ENCODE measurements around the gene GATA6.

Gene GATA6

GRCh38 chr18:22169011-22169888 is at the start of gene GATA6:
GATA6 (plus strand) TSS chr18:22169589; CDS start chr18:22171145, 1,556 bp downstream.
- Histone ChIP-seq H3K36me3 (ENCODE audit: insufficient read depth, low read length) (no peaks in the 10 kb centered on the region), H3K4me3 (ENCODE audit: low read length) (peak within 1 kb of the TSS; percentile 21), H3K9me3 (ENCODE audit: low read length) (no peaks in the 10 kb centered on the region), H2AFZ (ENCODE audit: low read depth, low read length) (peak within 1 kb of the TSS; percentile 44), H3K27me3 (ENCODE audit: insufficient read depth, low read length) (peaks cover 99% of the 10 kb centered on the region), H3K4me1 (ENCODE audit: insufficient read depth, low read length) (peaks cover 9% of the 10 kb centered on the region)

GRCh38 chr18:22124970-22125369 is 44.4 kb upstream of the GATA6 start:
- Histone ChIP-seq H3K27me3 (ENCODE audit: insufficient read depth, low read length) (peaks cover 2% of the 10 kb centered on the region), H3K9me3 (ENCODE audit: low read length) (no peaks in the 10 kb centered on the region), H3K36me3 (ENCODE audit: insufficient read depth, low read length) (no peaks in the 10 kb centered on the region), H3K4me1 (ENCODE audit: insufficient read depth, low read length) (no peaks in the 10 kb centered on the region), H2AFZ (ENCODE audit: low read depth, low read length) (no peak overlapping the region), H3K4me3 (ENCODE audit: low read length) (no peak overlapping the region)

- Histone ChIP-seq H2AFZ (ENCODE audit: low read depth, low read length) (no peak overlapping the region), H3K4me1 (ENCODE audit: insufficient read depth, low read length) (no peaks in the 10 kb centered on the region), H3K4me3 (ENCODE audit: low read length) (no peak overlapping the region), H3K36me3 (ENCODE audit: insufficient read depth, low read length) (no peaks in the 10 kb centered on the region), H3K9me3 (ENCODE audit: low read length) (no peaks in the 10 kb centered on the region), H3K27me3 (ENCODE audit: insufficient read depth, low read length) (peaks cover 2% of the 10 kb centered on the region)
Observed at GRCh38 chr18:22128954-22129353, 40.4 kb upstream of the GATA6 start.

GRCh38 chr18:22129778-22130177 is 39.6 kb upstream of the GATA6 start:
- Histone ChIP-seq H2AFZ (ENCODE audit: low read depth, low read length) (no peak overlapping the region), H3K9me3 (ENCODE audit: low read length) (no peaks in the 10 kb centered on the region), H3K27me3 (ENCODE audit: insufficient read depth, low read length) (peaks cover 2% of the 10 kb centered on the region), H3K4me1 (ENCODE audit: insufficient read depth, low read length) (no peaks in the 10 kb centered on the region), H3K36me3 (ENCODE audit: insufficient read depth, low read length) (no peaks in the 10 kb centered on the region), H3K4me3 (ENCODE audit: low read length) (no peak overlapping the region)

DNA sequence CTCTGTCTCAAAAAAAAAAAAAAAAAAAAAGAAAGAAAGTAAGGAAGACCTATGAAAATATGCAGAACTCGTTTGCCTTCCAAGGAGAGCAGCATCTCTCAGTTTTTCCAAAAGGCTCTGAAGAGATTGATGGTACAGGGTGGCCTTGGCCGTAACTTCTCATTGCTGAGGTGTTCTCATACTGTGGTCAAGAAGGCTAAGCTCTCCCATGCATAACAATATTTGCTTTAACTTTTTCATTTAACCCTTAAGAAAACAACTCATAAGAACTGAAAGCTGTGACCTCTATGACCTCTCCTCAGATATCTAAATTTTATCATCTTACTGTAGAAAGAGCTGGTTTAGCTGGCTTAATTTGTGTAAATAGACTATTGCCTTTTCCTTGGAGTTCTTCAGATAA is 37.1 kb upstream of the GATA6 start:
- Histone ChIP-seq H2AFZ (ENCODE audit: low read depth, low read length) (no peak overlapping the region), H3K9me3 (ENCODE audit: low read length) (no peaks in the 10 kb centered on the region), H3K4me3 (ENCODE audit: low read length) (no peak overlapping the region), H3K36me3 (ENCODE audit: insufficient read depth, low read length) (no peaks in the 10 kb centered on the region), H3K27me3 (ENCODE audit: insufficient read depth, low read length) (no peaks in the 10 kb centered on the region), H3K4me1 (ENCODE audit: insufficient read depth, low read length) (no peaks in the 10 kb centered on the region)

DNA sequence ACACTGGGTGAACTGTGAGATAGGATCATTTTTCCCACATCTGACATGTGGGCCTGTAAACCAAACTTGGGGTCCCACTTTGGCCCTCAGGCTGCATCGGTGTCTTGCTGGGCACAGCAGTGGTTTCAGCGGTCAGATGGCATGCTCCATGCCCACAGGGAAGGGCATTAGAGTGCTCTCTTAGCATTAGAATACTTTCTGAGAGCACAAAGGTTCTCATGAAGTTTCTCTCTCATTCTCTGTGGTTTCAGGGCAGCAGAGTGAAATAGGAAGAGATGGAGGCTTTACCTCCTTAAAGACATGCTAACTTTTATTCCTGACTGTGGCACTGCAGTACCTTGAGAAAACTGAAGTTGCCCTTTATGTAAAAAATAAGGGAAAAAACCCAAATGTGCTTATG is 36.6 kb upstream of the GATA6 start:
- Histone ChIP-seq H3K4me3 (ENCODE audit: low read length) (no peak overlapping the region), H3K27me3 (ENCODE audit: insufficient read depth, low read length) (no peaks in the 10 kb centered on the region), H3K4me1 (ENCODE audit: insufficient read depth, low read length) (no peaks in the 10 kb centered on the region), H3K36me3 (ENCODE audit: insufficient read depth, low read length) (no peaks in the 10 kb centered on the region), H3K9me3 (ENCODE audit: low read length) (no peaks in the 10 kb centered on the region), H2AFZ (ENCODE audit: low read depth, low read length) (no peak overlapping the region)

- no peaks in the 10 kb centered on the region for H3K9me3 ChIP-seq (ENCODE audit: low read length)
- H3K4me1 ChIP-seq (ENCODE audit: insufficient read depth, low read length), result no peaks in the 10 kb centered on the region
- H3K36me3 ChIP-seq (ENCODE audit: insufficient read depth, low read length), result no peaks in the 10 kb centered on the region
- H3K4me3 ChIP-seq (ENCODE audit: low read length), result no peak overlapping the region
- H3K27me3 ChIP-seq (ENCODE audit: insufficient read depth, low read length), result no peaks in the 10 kb centered on the region
- H2AFZ ChIP-seq (ENCODE audit: low read depth, low read length), result no peak overlapping the region
Observed at GRCh38 chr18:22136395-22136794, 33.0 kb upstream of the GATA6 start.

DNA sequence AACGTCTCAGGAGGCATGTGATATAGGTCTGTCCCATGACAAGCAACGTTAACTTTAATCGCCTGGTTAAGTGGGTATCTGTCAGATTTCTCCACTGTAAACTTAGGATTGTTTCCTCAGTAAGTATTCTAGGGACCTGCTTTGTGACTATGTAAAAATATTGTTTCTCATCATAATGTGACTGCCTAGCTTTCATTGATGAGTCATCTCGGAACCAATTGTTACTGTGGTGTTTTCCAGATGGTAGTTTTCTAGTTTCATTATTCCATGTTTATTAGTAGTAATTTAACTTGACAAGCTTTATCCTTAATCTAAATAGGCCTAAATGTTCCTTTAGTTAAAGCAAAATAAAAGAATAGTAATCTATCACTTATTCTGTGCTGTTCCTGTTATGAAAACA is 28.2 kb upstream of the GATA6 start:
- Histone ChIP-seq H3K27me3 (ENCODE audit: insufficient read depth, low read length) (no peaks in the 10 kb centered on the region), H3K9me3 (ENCODE audit: low read length) (no peaks in the 10 kb centered on the region), H3K4me3 (ENCODE audit: low read length) (no peak overlapping the region), H3K4me1 (ENCODE audit: insufficient read depth, low read length) (no peaks in the 10 kb centered on the region), H3K36me3 (ENCODE audit: insufficient read depth, low read length) (no peaks in the 10 kb centered on the region), H2AFZ (ENCODE audit: low read depth, low read length) (no peak overlapping the region)

DNA sequence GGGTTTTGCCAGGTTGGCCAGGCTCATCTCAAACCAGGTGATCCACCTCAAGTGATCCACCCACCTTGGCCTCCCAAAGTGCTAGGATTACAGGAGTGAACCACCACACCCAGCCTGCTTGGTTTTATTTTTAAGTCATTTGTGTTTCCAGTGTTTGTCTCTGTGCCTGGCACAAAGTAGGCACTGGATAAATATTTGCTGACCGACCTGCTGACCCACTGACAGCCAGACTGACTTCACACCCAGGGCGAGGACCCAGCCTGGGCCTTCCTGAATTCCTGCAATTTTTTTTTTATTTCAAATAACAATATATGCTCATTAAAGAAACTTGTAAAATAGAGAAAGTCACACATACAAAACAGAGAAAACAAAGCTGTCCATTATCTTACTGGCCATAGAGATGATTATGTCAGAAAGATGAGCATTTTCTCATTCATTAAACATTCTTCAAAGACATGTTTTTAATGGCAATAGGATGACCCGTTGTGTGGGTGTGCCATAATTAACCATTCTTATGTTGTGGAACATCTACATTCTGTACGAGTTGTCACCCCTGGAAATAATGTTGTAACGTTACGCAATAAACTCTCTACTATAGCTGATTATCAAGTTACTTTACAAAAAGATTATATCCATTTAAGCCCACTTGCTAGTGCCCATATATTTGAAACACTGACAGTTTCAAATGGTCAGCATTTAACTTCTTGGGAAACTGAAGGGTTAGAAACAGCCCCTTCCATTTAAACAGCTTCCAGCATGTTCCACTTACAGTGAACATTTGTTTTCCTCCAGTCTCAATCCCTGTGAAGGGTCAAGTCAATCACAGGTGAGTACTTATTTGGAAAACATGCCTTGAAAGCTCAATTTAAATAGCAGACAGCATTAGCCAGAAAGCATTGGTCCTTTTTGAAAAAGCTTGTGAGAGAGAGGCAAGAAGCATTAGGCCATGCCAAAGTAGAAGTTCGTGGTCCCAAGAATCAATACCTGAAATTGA is 25.7 kb upstream of the GATA6 start:
- Histone ChIP-seq H3K4me1 (ENCODE audit: insufficient read depth, low read length) (no peaks in the 10 kb centered on the region), H3K27me3 (ENCODE audit: insufficient read depth, low read length) (no peaks in the 10 kb centered on the region), H3K4me3 (ENCODE audit: low read length) (no peak overlapping the region), H3K36me3 (ENCODE audit: insufficient read depth, low read length) (no peaks in the 10 kb centered on the region), H3K9me3 (ENCODE audit: low read length) (no peaks in the 10 kb centered on the region), H2AFZ (ENCODE audit: low read depth, low read length) (no peak overlapping the region)

- Histone ChIP-seq H2AFZ (ENCODE audit: low read depth, low read length) (no peak overlapping the region), H3K9me3 (ENCODE audit: low read length) (no peaks in the 10 kb centered on the region), H3K4me3 (ENCODE audit: low read length) (no peak overlapping the region), H3K36me3 (ENCODE audit: insufficient read depth, low read length) (no peaks in the 10 kb centered on the region), H3K4me1 (ENCODE audit: insufficient read depth, low read length) (no peaks in the 10 kb centered on the region), H3K27me3 (ENCODE audit: insufficient read depth, low read length) (no peaks in the 10 kb centered on the region)
Observed at GRCh38 chr18:22145160-22145559, 24.2 kb upstream of the GATA6 start.

GRCh38 chr18:22149710-22150109 is 19.7 kb upstream of the GATA6 start:
- Histone ChIP-seq H3K9me3 (ENCODE audit: low read length) (no peaks in the 10 kb centered on the region), H3K36me3 (ENCODE audit: insufficient read depth, low read length) (no peaks in the 10 kb centered on the region), H3K27me3 (ENCODE audit: insufficient read depth, low read length) (no peaks in the 10 kb centered on the region), H2AFZ (ENCODE audit: low read depth, low read length) (no peak overlapping the region), H3K4me3 (ENCODE audit: low read length) (no peak overlapping the region), H3K4me1 (ENCODE audit: insufficient read depth, low read length) (no peaks in the 10 kb centered on the region)

- Histone ChIP-seq H3K9me3 (ENCODE audit: low read length) (no peaks in the 10 kb centered on the region), H3K4me1 (ENCODE audit: insufficient read depth, low read length) (no peaks in the 10 kb centered on the region), H3K36me3 (ENCODE audit: insufficient read depth, low read length) (no peaks in the 10 kb centered on the region), H2AFZ (ENCODE audit: low read depth, low read length) (no peak overlapping the region), H3K27me3 (ENCODE audit: insufficient read depth, low read length) (no peaks in the 10 kb centered on the region), H3K4me3 (ENCODE audit: low read length) (no peak overlapping the region)
Observed at GRCh38 chr18:22152093-22152492, 17.3 kb upstream of the GATA6 start.

DNA sequence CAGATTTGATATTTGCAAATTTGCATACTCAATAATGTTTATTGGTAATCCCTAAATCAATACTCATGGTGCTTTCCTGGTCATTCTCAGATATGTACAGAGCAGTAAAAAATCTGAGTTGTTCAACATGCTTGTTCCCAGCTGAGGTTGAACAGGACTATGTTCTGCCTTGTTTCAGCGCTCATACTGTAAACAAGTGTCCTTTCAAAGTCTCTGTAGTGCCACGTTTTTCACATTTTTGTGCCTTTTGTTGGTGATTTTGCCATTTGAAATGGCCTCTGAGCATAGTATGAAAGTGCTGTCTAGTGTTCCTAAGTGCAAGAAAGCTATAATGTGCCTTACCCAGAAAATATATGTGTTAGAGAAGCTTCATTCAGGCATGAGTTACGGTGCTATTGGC is 16.0 kb upstream of the GATA6 start:
- Histone ChIP-seq H3K27me3 (ENCODE audit: insufficient read depth, low read length) (no peaks in the 10 kb centered on the region), H3K4me1 (ENCODE audit: insufficient read depth, low read length) (no peaks in the 10 kb centered on the region)

More for the DNA sequence above, 16.0 kb upstream of the GATA6 start:
- Histone ChIP-seq H3K9me3 (ENCODE audit: low read length) (no peaks in the 10 kb centered on the region), H3K36me3 (ENCODE audit: insufficient read depth, low read length) (no peaks in the 10 kb centered on the region), H3K4me3 (ENCODE audit: low read length) (no peak overlapping the region), H2AFZ (ENCODE audit: low read depth, low read length) (no peak overlapping the region)

Measured in neuron (in vitro differentiated cells).